GM23248 (cell line): ENCODE data around the gene RILP. TPM values are rescaled to one million over a fixed set of nuclear protein-coding genes. Genes with fewer than 3 reads are reported as not detected.
A peak's percentile ranks its signal among the peaks of the same experiment; 100 is the strongest.

Experiments
- DNase-seq: peaks from one replicate; pipeline ENCODE4 v3.0.0-alpha.2; 2015
- H2AFZ ChIP-seq: fragments of 200-600 bp; sonication (generic); 2 replicates; pipeline ENCODE4 v1.6.1; 2016; ENCODE audit warnings: antibody characterized with exemption
- H3F3A ChIP-seq: fragments of 200-600 bp; sonication (generic); 2 replicates; pipeline ENCODE4 v1.6.1; 2016; ENCODE audit warnings: mild to moderate bottlenecking, antibody characterized with exemption, mixed run types; ENCODE audit not compliant: insufficient read depth
- H3K27ac ChIP-seq: fragments of 200-600 bp; sonication (generic); 2 replicates; pipeline ENCODE4 v1.5.1; 2016; ENCODE audit warnings: mild to moderate bottlenecking
- H3K27me3 ChIP-seq: fragments of 200-600 bp; sonication (generic); replicated peaks from 2 replicates; pipeline ENCODE4 v1.6.1; 2016; ENCODE audit warnings: mild to moderate bottlenecking; ENCODE audit not compliant: insufficient read depth
- H3K36me3 ChIP-seq: fragments of 200-600 bp; sonication (generic); 2 replicates; pipeline ENCODE4 v1.6.1; 2016; ENCODE audit warnings: low read depth, mild to moderate bottlenecking
- H3K4me1 ChIP-seq: fragments of 200-600 bp; sonication (generic); 2 replicates; pipeline ENCODE4 v1.6.1; 2016; ENCODE audit warnings: mild to moderate bottlenecking; ENCODE audit not compliant: insufficient read depth
- H3K4me2 ChIP-seq: fragments of 200-600 bp; sonication (generic); one replicate; pipeline ENCODE4 v1.6.1; 2016; ENCODE audit warnings: mild to moderate bottlenecking; ENCODE audit not compliant: unreplicated experiment
- H3K4me3 ChIP-seq: fragments of 200-600 bp; sonication (generic); 2 replicates; pipeline ENCODE4 v1.5.1; 2016; ENCODE audit warnings: mild to moderate bottlenecking
- H3K79me2 ChIP-seq: fragments of 200-600 bp; sonication (generic); 2 replicates; pipeline ENCODE4 v1.6.1; 2016; ENCODE audit warnings: mild to moderate bottlenecking; ENCODE audit not compliant: insufficient read depth
- H3K9ac ChIP-seq: fragments of 200-600 bp; sonication (generic); 2 replicates; pipeline ENCODE4 v1.6.1; 2016; ENCODE audit warnings: mild to moderate bottlenecking
- H3K9me2 ChIP-seq: fragments of 200-600 bp; sonication (generic); 2 replicates; pipeline ENCODE4 v1.6.1; 2016; ENCODE audit warnings: mixed run types, mild to moderate bottlenecking, moderate library complexity; ENCODE audit not compliant: insufficient read depth
- H3K9me3 ChIP-seq: fragments of 200-600 bp; sonication (generic); one replicate; pipeline ENCODE4 v1.6.1; 2017; ENCODE audit warnings: low read depth
- H4K20me1 ChIP-seq: fragments of 200-600 bp; sonication (generic); 2 replicates; pipeline ENCODE4 v1.6.0; 2016; ENCODE audit not compliant: insufficient read depth
- EZH2 ChIP-seq: fragments of 200-600 bp; sonication (generic); IDR thresholded peaks from 2 replicates; pipeline ENCODE4 v1.6.1; 2018; ENCODE audit warnings: antibody characterized with exemption, mild to moderate bottlenecking; ENCODE audit not compliant: insufficient read depth, poor library complexity, severe bottlenecking
- EZH2phosphoT487 ChIP-seq: fragments of 200-600 bp; sonication (generic); IDR thresholded peaks from 2 replicates; pipeline ENCODE4 v1.6.1; 2018; ENCODE audit warnings: antibody characterized with exemption, moderate library complexity, mild to moderate bottlenecking, low read depth; ENCODE audit not compliant: insufficient read depth
- WGBS, 2 experiments: methylation state at CpG; one replicate each; pipeline ENCODE4 v1.1.6; 2015 to 2017; ENCODE audit warnings: low lambda C conversion rate in 2 of 2, low coverage in 1 of 2; ENCODE audit errors: missing lambda C conversion rate in 2 of 2; 5-methylcytosine and 5-hydroxymethylcytosine counted together
- in situ Hi-C: fragments of 300-500 bp; cut with MboI; formaldehyde crosslinking; loops from 2 replicates; pipeline ENCODE4 v1.15.0; 2020
- polyA plus RNA-seq: library from polyadenylated mRNA; unstranded; fragments of >200 nt; fragmentation: Nextera tagmentation; extraction: Ambion mirVana; gene quantifications from 2 replicates; pipeline ENCODE4 v1.2.1, GENCODE V29; 2016
- total RNA-seq: library from RNA; depleted of rRNA; stranded (reverse); fragments of >200 nt; shearing (Covaris generic); gene quantifications from 2 replicates; pipeline ENCODE4 v1.2.3, GENCODE V29; 2014

The RILP gene
- total and polyA plus RNA-seq, 2 experiments from 2014 or later, result 6.5 to 27.6 TPM

DNA sequence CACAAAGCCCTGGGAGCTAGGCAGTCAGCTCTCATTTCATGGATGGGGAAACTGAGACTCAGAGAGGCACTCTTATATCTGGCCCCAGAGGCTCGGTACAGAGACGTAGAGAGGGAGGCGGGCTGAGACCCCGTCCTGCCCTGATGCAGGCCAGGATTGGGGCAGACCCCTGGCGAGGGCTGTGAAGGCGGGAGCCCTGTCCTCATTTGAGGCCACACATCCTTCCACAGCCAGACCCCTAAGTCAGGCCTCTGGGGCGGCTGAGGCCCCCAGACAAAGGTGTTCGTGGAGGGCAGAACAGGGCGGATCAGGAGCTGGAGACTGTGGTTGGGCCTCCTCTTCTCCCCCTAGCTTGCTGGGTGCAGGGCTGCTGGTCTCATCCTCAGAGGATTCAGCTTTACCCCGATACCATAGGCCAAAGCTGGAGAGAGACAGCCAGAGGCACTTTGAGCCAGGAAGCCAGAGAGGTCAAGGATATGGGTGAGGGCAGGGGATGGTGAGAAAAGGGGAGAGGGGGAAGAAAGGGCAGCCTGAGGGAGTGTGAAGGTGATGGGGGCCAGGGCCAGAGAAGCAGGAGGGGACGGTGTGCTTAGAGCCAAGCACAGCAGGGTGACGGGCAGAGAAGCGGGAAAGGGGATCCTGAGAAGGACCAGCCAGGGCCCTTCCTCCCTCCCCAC is 3.3 kb downstream of the RILP start:
- H3K27ac ChIP-seq, result no peak overlapping the region
- H3F3A ChIP-seq, result peaks cover 12% of the 10 kb centered on the region
- DNase-seq, result no peak
- H3K4me3 ChIP-seq, result no peak overlapping the region
- no peaks in the 10 kb centered on the region for H3K79me2 ChIP-seq
- in situ Hi-C loops, result no loop called here
- no peak overlapping the region for H3K4me2 ChIP-seq
- H3K4me1 ChIP-seq, result peaks cover 15% of the 10 kb centered on the region
- 88 to 91% methylated on average over 10 to 13 of the region's 13 CpGs for WGBS, 2 experiments
- H2AFZ ChIP-seq, result no peak overlapping the region
- H3K9ac ChIP-seq, result no peak overlapping the region
- TF ChIP-seq EZH2, result no peak
- TF ChIP-seq EZH2phosphoT487, result no peak
- peaks cover 2% of the 10 kb centered on the region; the same call in 1 of the 2 replicates for H3K36me3 ChIP-seq
- H3K9me3 ChIP-seq, result no peaks in the 10 kb centered on the region
- no peaks in the 10 kb centered on the region for H3K9me2 ChIP-seq
- H4K20me1 ChIP-seq, result no peaks in the 10 kb centered on the region
- H3K27me3 ChIP-seq, result no peaks in the 10 kb centered on the region

DNA sequence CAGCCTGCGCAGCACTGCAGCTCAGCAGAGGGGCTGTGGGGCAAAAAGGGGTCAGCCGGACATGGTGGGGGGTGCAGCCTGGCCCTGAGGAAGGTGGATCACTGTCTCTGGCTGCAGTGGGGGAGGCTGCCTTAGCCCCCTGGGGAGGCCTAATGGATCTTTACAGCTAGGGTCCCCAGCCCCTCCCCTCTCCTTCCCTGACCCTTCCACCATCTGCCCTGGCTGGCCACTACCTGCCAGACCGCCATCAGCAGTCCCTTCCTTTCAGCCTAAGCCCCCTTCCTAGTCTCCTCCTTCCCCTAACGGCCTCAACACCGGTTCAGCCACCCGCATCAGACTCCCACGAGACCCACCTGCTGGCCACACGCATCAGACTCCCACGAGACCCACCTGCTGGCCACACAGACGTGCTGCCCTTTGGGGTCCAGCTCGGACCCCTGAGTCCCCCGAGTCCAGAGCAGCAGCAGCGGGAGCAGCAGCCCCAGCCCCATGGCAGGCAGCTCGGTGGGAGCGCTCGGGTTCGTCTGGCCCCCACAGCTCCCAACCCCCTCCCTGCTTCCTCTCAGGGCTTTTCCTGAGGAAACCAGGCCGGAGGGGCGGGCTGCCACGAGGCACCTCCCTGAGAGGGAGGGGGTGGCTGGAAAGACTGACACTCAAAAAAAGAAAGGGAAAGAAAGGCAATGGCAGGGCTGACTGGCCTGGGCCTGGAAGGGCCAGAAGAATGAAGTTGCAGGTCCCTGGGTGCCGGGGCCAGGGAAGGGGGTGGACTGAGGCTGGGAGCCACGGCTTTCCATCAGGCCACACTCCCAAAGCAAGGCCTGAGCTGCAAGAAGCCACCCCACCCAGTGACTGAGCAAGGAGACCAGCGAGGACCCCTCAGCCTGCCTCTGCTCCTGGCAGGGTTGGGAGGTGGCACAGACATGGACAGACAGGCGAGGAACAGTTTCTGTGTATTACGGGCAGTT is 4.2 kb downstream of the RILP start, which contains the start of gene SCARF1:
TSS of gene SCARF1 (minus strand) at position 526 of the 965 bp plus-strand sequence. CDS start at position 491, 35 bp downstream.
- no peak within 1 kb of the TSS for H3K27ac ChIP-seq
- in situ Hi-C loops, result no loop called here

DNA sequence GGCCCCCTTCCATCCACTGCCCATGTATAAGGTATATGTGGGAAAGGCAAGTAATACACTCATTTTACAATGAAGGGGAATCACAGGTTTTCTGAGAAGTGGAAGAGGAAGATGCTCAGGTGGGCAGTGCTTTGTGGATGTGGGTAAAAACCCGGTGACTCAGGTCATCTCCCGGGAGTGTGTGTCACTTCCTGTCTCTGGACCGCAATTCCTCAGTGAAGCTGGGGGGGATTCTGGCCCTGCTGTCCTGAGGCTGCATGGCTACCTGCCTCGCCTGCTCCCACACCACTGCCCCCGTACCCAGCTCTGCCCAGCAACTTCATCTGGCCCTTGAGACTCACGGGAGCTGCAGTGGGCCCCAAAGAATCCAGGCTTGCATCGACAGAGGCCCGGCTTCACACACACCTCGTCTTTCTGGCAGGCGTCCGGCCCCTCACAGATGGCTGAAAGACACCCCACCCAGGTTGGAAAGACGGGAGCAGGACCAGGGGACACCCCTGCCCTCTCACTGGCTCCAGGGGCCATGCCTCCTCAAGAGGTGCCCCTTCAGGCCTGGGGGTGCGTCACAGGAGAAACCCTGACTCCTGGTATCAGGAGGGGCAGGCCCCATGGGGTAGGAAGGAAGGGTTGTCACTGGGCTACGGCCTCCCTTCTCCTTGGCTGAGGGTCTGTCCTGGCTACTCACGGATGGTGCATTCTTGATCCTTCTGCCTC is 5.0 kb downstream of the RILP start:
- 78 to 82% methylated on average over 14 to 15 of the region's 15 CpGs for WGBS, 2 experiments
- DNase-seq, result peak; percentile 66

More for the DNA sequence above, 4.2 kb downstream of the RILP start, which contains the start of gene SCARF1:
- Histone ChIP-seq H3K27me3 (no peaks in the 10 kb centered on the region), H3K9me3 (no peaks in the 10 kb centered on the region), H3K79me2 (no peaks in the 10 kb centered on the region), H3K36me3 (no peaks in the 10 kb centered on the region), H3K4me3 (no peak within 1 kb of the TSS), H3K9ac (no peak within 1 kb of the TSS), H4K20me1 (no peaks in the 10 kb centered on the region), H3K4me1 (peaks cover 15% of the 10 kb centered on the region), H2AFZ (no peak within 1 kb of the TSS), H3K9me2 (no peaks in the 10 kb centered on the region), H3K4me2 (no peak within 1 kb of the TSS), H3F3A (peaks cover 5% of the 10 kb centered on the region)
- TF ChIP-seq EZH2, result no peak
- no peak for TF ChIP-seq EZH2phosphoT487
- 94 to 95% methylated on average over 20 to 25 of the region's 25 CpGs for WGBS, 2 experiments
- DNase-seq, result no peak

DNA sequence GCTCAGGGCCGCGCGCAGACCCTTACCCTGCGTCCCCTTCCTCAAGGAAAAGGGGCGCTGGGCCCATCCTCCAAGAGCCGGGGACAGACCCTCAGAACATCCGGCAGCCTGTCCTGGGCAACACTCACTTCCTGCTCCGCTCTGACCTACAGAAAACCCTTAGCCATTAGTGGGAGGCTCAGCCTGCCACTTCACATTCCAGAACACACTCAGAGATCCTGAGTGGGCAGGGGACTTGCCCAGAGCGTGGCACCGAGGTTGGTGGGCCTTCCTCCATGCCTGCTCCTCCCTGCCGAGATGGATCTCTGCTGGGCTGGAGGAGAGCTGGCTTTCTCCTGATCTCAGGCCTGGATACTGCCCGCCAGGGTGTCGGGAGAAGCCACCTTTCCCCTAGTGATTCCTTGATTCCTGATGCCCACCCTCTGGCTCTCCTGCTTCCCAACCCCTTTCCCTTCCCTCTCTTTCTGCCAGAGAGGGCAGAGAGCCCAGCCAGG is 5.6 kb downstream of the RILP start:
- Histone ChIP-seq H3K27me3 (no peaks in the 10 kb centered on the region), H3K79me2 (no peaks in the 10 kb centered on the region), H3K4me2 (peak overlapping the region; percentile 88), H4K20me1 (no peaks in the 10 kb centered on the region), H3K4me1 (peaks cover 8% of the 10 kb centered on the region; the same call in 1 of the 2 replicates), H2AFZ (peak overlapping the region; percentile 66), H3K27ac (no peak overlapping the region), H3K9ac (no peak overlapping the region), H3F3A (no peaks in the 10 kb centered on the region), H3K9me2 (no peaks in the 10 kb centered on the region), H3K36me3 (no peaks in the 10 kb centered on the region), H3K9me3 (no peaks in the 10 kb centered on the region), H3K4me3 (peak overlapping the region; percentile 59; the same call in 1 of the 2 replicates)
- no peak for DNase-seq
- in situ Hi-C loops, result no loop called here
- no peak for TF ChIP-seq EZH2phosphoT487
- TF ChIP-seq EZH2, result no peak
- 63 to 70% methylated on average over 5 to 13 of the region's 13 CpGs for WGBS, 2 experiments

More for the DNA sequence above, 5.0 kb downstream of the RILP start:
- H2AFZ ChIP-seq, result no peak overlapping the region
- H4K20me1 ChIP-seq, result no peaks in the 10 kb centered on the region
- no peaks in the 10 kb centered on the region for H3K27me3 ChIP-seq
- no peak overlapping the region for H3K4me2 ChIP-seq
- TF ChIP-seq EZH2phosphoT487 (no peak), EZH2 (no peak)
- in situ Hi-C loops, result no loop called here
- no peaks in the 10 kb centered on the region for H3K79me2 ChIP-seq
- H3K9ac ChIP-seq, result no peak overlapping the region
- H3K9me2 ChIP-seq, result no peaks in the 10 kb centered on the region
- peaks cover 8% of the 10 kb centered on the region; the same call in 1 of the 2 replicates for H3K4me1 ChIP-seq
- no peaks in the 10 kb centered on the region for H3F3A ChIP-seq
- H3K9me3 ChIP-seq, result no peaks in the 10 kb centered on the region
- no peak overlapping the region for H3K4me3 ChIP-seq
- no peak overlapping the region for H3K27ac ChIP-seq
- no peaks in the 10 kb centered on the region for H3K36me3 ChIP-seq
